ENCODE results near the gene ARID3A.
A peak's percentile ranks its signal among the peaks of the same experiment; 100 is the strongest.
"Not testable (repeated sequence)": the region's sequence is repeated elsewhere in the genome, so short reads cannot be mapped to it uniquely, and the experiment has no call there.

The ARID3A gene

DNA sequence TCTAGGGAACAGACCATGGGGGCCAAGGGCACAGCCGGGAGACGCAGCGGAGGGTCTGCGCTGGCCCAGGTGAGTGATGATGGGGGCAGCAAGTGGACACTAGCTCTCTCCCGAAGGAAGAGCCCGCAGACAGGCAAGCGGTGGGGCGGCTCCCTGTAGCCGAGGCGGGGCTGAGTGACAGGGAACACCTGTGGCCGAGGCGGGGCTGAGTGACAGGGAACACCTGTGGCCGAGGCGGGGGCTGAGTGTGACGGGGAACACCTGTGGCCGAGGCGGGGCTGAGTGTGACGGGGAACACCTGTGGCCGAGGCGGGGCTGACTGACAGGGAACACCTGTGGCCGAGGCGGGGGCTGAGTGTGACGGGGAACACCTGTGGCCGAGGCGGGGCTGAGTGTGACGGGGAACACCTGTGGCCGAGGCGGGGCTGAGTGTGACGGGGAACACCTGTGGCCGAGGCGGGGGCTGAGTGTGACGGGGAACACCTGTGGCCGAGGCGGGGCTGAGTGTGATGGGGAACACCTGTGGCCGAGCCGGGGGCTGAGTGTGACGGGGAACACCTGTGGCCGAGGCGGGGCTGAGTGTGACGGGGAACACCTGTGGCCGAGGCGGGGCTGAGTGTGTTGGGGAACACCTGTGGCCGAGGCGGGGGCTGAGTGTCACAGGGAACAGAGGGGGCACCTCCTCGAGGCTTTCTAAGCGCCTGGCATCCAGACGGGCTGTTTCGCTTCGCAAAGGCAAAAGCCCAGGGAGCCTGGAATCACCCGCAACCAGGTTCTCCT is 34.2 kb upstream of the ARID3A start:
- DNase-seq, result not testable (repeated sequence)

DNA sequence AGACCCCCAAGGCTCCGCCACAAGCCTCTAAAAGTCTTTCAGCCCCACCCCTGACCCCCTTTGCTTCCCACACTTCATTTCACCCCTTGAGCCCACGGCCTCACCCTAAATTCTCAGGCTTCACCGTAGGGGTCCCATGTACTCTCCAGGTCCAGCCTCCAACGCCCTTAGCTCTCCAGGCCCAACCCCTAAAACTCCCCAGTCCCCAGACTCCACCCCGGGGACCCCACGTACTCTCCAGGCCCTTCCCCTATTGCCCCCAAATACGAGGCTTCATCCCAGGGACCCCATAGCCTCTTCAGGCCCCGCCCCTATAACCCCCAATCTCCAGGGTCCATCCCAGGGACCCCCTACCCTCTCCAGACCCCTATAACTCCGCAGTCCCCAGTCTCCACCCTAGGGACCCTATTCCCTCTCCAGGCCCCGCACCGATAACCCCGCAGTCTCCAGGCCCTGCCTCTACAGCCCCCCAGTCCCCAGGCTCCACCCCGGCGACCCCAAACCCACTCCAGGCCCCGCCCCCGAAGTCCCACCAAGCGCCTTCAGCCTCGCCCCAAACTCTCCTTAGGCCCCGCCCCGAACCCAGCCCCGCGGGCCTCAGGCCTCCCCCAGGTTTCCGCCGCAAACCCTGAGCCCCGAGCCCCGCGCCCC is 33.5 kb upstream of the ARID3A start:
- DNase-seq, result no peak

DNA sequence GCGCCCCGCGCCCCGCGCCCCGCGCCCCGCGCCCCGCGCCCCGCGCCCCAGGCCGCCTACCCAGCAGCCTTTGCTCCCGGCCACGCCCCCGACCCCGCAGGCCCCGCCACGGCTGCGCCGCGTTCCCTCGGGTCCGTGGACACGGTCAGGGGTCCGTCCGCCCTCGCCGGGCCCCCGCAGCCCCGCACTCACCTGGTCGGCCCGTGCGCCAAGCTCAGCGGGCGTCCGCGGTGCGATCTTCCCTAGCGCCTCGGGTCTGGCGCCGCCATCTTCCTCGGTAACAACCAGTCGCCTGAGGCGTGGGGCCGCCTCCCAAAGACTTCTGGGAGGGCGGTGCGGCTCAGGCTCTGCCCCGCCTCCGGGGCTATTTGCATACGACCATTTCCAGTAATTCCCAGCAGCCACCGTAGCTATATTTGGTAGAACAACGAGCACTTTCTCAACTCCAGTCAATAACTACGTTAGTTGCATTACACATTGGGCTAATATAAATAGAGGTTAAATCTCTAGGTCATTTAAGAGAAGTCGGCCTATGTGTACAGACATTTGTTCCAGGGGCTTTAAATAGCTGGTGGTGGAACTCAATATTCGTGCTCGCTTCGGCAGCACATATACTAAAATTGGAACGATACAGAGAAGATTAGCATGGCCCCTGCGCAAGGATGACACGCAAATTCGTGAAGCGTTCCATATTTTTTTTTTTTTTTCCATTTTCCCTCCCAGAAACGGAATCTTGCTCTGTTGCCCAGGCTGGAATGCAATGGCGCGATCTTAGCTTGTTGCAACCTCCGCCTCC is 32.7 kb upstream of the ARID3A start, which contains the start of the genes MED16 and RNU6-9:
MED16 (minus strand) TSS at position 294 of the 796 bp plus-strand sequence. CDS start 2,056 bp downstream, outside the sequence.
RNU6-9 (plus strand) TSS at position 591 of the 796 bp plus-strand sequence.
- peak; percentile 28 to 96 (median 82) for DNase-seq

DNA sequence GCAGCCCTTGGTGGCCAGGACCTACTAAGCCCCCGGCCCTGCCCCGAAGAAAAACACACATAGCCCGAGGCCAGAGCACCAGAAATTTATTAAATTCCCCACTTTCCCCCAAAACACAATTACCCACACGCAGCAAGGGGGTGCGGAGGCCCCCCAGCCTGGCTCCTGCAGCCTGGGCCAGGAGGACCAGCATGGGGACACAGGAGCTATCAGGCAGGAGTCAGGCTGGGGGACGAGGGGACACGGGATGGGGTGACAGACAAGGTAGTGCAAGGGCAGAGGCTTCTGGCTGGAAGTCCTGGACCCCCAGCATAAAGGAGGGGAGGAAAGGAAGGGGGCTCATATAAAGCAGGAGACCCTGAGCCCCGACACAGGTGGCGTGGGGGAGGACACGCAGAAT is 29.4 kb upstream of the ARID3A start:
- DNase-seq, result no peak

DNA sequence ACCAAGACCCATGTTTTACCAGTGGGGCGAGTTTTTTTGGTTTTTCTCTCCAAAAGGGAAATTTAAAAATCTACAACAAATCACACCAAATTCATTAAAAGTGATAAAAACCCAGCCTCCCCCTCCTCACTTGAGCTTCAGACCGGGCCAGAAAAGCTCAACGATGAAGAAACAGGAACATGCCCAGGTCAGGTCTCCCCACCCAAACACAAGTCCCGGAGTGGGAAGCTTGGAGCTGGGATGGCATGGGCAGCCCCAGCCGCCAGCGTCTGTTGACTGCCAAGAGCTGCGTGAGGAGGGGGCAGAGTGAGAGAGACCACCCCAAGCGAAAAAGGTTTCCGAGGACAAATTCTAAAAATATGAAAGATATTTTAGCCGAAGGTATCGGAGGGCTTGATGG is 28.8 kb upstream of the ARID3A start:
- DNase-seq, result no peak

DNA sequence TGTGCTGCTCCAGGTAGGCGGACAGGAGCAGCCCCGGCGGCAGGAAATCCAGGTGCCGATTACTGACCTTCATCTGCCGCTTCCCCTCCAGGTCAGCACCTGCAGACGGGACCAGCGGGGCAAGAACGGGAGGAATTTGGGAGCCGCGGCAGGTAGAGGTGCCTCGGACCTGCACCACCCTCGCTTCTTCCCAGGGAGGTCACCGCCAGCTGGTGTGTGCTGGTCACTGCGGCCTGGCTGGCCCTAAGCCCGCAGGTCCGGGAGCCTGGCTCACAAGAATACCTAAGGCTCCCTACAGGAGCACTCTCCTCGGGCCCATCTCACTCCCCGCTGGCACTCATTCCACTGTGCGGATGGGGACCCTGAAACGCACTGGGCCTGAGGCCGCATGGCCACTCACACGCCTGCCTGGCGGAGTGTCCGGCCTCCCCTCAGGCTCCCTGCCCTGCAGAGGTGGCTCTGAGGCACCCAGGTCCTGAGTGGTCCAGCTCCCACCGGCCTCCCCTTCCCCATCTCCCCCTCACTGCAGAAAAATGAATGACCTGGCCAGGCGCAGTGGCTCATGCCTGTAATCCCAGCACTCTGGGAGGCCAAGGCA is 28.3 kb upstream of the ARID3A start:
- no peak for DNase-seq

DNA sequence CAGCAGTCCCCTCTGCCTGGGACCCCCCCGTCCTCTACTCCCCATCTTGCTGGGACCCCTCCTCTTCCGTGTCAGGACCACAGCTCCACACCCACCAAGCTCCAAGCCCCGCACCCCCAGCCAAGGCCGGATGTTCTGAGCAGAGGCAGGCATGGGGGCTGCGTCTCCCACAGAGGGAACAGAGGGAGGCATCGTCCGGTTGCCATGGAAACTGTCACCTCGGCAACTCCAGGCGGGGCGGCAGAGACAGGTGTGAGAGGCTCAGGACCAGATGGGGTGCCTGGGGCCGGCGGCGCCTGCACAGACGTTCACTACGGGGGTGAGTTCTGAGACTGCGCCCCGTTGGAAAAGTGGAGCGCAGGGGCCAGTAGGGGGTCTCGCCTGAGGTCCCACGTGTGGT is 27.2 kb upstream of the ARID3A start:
- peak in 1 of 14 donors; percentile 53 for DNase-seq

DNA sequence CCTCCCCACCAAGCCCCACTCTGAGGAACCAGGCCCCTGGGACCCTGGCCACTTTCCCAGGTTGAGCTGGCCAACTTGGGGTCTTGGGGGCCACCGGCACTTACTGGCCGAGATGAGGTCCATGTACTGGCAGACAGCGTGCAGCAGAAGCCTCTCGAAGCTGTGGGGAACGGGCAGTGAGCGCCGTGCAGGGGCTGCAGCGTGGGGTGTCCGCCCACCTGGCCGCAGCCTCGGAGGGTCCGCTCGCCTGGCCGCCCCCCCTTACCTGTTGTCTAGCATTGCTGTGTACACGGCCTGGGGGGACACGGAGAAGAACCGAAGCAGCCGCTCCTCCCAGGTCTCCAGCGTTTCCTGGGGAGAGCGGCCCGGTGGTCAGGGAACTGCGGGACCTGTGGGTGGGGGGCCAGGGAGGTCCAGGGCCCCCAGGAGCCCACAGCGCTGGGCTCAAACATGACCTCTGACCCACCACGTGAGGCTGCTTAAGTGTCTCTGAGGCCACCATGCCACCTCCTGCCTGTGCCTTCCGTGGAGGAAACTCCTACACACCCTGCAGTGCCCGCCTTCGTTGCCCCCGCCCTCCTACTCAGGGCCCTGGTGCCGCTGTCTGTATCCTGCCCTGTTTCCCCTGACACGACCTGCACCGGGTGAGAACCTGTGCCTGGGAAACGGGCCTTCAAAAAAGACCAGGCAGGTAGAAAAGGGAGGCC is 26.3 kb upstream of the ARID3A start:
- DNase-seq, result no peak

DNA sequence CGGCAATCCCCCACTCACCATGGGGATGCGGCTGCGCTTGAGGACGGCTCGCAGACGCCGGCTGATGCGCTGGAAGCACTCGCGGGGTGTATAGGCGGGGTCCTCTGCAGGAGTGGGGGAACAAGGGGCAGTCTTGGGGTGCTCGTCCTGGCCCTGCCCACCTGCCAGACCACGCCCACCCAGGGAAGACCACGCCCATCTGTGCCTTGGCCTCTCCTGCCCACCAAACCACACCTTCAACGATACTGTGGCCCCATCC is 25.9 kb upstream of the ARID3A start:
- no peak for DNase-seq

DNA sequence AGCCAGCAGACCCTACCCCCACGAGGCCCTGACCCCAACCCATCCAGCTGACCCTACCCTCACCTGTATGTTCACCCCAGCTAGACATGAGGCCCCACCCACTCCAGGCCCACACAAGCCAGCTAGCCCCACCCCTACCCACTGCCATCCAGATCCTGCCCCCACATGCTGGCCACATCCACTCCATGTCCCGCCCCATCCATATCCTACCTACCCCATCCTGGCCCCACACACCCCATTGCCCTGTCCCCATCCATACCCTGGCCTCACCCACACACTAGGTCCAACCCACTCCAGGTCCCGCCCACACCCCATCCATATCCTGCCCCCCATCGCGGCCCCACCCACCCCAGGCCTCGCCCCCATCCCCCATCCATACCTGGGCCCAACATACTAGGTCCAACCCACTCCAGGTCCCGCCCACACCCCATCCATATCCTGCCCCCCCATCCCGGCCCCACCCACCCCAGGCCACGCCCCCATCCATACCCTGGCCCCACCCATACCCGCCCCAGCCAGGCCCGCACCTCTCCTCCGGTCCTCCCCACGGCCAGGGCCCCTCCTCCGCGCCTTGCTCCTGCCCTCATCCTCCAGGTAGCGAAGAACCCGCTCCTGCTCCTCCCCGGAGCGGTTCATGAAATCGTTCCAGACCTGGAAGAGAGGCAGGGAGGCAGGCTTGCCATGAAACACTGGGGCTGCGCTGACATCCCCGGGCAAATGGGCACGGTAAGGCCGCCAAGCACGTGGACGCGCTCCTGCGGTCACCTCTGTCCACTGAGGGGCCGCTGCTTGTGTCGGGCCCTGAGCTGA is 25.3 kb upstream of the ARID3A start:
- no peak for DNase-seq

DNA sequence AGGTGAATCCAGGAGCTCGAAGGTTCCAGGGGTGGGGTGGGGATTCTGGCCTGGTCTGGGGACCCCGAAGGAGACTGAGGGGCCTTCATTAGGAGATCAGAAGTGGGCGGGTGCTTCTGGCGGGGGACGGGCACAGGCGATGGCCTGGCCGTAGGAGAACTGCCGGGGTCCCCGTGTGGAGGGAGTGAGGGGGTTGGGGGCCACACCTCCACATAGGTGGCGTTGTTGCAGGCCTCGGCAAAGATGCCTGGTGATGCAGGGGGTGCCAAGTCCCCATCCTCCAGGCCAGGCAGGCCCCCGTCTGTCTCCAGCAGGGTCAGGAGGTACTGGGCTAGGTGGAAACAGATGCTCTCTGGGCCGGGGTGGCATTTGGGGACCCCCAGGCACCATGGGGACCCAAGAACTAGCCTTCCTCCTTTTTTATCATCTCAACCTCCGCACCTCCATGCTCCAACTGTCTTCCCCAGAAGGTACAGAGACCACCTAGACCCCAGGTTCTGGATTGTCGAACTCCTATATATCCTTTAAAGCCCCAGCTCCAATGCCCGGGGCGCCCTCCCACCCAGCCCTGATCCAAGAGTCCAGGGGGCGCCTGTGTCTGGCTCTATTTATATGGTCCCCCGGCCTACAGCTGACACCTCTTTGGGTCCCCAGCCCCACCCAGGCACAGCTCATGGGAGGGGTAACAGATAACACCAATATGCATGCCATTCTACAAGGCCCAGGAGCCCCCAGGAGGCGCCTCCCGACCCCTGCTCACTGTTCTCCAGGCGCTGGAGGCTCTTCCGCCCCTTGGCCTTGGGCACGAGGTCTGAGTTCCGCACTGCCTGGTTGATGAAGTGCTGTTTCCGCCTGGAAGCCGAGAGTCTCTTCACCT is 24.4 kb upstream of the ARID3A start:
- no peak for DNase-seq

DNA sequence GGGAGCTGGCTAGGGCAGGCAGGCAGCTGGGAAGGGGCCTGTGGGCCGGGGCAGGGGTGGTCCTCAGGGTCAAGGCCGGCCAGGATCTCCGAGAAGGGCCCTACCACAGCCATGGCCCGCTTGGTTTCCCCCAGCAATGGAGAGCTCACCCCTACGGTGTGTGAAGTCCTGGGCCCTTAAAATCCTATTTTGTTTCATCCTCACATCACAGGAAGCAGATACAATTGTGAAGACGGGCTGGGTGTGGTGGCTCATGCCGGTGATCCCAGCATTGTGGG is 23.8 kb upstream of the ARID3A start:
- no peak for DNase-seq

DNA sequence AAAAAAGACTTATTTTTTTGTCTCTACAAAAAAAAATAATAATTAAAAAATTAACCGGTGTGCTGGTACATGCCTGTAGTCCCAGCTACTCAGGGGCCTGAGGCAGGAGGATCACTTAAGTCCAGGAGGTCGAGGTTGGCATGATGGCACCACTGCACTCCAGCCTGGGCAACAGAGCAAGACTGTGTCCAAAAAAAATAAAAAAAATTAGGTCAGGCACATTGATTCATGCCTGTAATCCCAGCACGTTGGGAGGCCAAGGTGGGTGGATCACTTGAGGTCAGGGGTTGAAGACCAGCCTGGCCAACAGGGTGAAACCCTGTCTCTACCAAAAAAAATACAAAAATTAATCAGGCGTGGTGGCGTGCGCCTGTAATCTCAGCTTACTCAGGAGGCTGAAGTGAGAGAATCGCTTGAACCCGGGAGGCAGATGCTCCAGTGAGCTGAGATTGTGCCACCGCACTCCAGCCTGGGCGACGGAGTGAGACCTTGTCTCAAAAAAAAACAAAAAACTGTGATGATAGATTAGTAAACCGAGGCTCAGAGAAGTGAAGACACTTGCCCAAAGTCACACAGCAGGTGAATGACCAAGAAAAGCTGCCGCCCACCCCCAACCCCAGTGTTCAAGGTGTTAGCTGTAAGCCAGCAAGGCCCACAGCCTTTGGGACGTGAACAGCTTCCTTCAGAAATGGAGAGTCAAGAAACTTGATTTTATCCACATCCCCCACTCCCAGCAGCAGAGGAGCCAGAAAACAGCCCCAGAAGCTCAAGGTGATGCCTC is 23.2 kb upstream of the ARID3A start:
- DNase-seq, result no peak

DNA sequence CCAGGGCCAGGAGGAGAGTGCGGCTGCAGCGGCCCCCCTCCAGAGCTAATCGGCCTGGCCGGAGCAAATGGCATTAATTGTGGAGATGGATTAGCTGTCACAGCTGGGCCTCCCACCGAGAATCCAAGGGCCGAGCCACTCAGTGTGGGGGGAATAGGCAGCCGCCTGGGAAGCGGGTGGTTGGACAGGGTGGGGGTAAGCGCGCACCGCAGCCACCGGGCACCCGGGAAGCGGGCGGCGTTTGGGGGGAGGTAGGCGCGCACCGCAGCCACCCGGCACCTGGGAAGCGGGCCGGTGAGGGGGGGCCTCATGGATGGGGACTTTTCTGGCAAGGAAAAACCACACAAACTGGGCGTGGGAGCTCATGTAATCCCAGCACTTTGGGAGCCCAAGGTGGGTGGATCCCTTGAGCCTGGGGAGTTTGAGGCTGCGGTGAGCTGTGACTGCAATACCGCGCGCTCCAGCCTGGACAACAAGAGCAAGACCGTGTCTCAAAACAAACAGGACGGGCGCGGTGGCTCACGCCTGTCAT is 22.5 kb upstream of the ARID3A start:
- DNase-seq, result no peak

DNA sequence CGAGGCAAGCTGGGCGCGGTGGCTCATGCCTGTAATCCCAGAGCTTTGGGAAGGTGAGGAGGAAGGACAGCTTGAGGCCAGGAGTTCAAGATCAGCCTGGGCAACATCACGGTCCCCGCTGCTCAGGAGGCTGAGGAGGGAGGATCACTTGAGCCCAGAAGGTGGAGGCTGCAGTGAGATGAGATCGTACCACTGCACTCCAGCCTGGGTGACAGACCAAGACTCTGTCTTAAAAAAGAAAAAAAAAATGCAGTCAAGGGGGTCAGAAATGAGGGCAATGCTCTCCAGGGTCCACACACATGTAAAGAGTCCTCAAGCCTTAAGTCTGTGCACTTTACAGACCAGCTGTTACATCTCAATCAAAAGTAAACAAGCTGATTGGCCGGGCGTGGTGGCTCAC is 21.3 kb upstream of the ARID3A start:
- no peak for DNase-seq

DNA sequence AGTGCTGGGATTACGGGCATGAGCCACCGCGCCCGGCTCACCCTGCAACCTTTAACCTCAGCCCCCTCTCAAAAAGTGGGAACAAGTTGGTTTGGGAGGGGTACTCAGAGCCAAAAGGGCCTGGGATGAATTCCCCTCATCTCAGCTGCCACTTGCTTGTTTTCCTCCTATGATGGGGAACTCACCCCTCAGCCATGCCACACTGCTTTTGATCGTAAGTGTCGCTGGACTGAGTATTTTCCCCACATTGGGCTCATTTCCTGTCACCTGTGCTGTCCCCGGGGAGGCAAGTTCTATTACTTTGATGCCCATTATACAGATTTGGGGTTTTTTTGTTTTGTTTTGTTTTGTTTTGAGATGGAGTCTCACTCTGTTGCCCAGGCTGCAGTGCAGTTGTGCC is 19.4 kb upstream of the ARID3A start:
- DNase-seq, result no peak

DNA sequence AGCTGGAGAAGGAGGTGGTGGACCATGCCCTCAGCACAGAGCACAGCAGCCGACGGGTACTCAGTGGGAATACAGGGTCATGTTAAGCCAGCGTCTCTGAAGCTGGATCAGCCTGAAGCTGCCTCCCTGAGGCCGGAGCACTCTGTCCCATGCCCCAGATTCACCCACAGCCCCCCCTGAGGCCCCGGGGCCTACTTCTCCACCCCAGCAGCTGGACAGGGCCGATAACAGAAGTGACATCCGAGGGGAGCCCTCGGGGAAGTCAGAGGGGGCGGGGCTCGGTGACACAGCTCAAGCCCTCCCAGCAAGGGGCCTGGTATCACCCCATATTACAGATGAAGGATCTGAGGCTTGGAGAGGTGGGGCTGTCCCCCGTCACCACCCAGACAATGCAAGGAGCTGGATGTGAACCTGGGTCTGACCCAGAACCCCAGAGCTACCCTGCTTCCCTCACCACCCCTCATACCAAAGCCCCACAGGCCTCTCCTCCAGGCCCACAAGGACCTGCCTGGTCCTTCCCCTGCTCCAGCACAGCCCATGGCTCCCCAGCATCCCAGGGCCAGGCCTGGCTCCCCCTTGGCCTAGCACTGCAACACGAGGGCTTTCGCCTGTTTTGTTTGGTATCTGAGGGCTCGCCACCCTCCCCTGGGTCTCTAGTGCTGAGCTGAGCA is 18.5 kb upstream of the ARID3A start:
- DNase-seq, result no peak

DNA sequence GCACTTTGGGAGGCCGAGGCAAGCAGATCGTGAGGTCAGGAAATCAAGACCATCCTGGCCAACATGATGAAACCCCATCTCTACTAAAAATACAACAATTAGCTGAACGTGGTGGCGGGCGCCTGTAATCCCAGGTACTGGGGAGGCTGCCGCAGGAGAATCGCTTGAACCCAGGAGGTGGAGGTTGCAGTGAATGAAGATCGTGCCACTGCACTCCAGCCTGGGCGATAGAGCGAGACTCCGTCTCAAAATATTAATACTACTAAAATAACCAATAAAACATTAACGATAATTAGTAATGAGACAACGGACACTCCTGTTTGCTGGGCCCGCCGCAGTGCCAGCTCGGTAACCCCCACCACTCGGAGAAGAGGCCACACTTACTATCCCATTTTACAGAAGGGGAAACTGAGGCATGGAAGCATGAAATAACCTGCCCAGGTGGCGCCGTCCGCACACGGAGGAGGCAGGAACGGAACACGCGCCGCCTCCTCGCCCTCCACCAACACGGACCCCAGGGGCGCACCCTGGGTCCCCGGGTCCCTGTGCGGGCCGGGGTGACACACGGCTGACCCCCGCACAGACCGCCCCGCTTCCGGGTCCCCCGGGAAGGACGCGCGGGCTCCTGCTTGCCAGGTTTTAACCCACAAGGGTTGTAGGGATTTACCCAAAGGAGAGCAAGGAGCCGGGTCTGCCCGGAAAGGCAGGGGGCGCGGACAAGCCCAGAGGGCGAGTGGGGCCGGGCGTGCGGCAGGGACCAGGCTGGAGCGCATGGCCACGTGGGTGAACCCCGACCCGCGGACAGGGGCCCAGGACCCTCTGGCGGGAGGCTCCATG is 14.4 kb upstream of the ARID3A start:
- no peak for DNase-seq
